Heart left ventricle (tissue), 13 donors: ENCODE data around the gene DDHD1.

Experiments
- CTCF ChIP-seq, 12 donors: fragments of 200-600 bp; sonication (generic) in 4 of 12; IDR thresholded peaks; one replicate each; pipeline versions ENCODE4 v1.5.0 to v1.8.0; 2018 to 2022; ENCODE audit warnings: antibody characterized with exemption in 12 of 12, mild to moderate bottlenecking in 5 of 12
- POLR2A ChIP-seq, 2 donors: fragments of 450-650 bp; IDR thresholded peaks; one replicate each; pipeline ENCODE4 v1.6.1; 2017; ENCODE audit warnings: antibody characterized with exemption in 2 of 2, mild to moderate bottlenecking in 2 of 2, moderate library complexity in 2 of 2
- donor health status: ischemic (EF 13 %, LVEDD 7.1; RV severe dilation, severe dysfunction).
- donor health status: DM: no; HTN: yes; CAD: no.
- donor health status: DM: no; HTN: no; CAD: no.
- donor health status: ischemic (EF 25% LVEDD 6.9; RV normal size, moderate dysfunction).
- donor health status: ischemic (EF 25% LVEDD 5.7; RV mildly dilated, moderate dysfunction).
- donor health status: ischemic (EF 35%, LVEDD 5.7; RV mildly dilated, moderate dysfunction).
- donor health status: nonischemic (EF 11% LVEDD 7.7; RV severe dilation, severe dysfunction).
- donor health status: DM: yes; HTN: yes; CAD: no.
- donor health status: PGD.
- donor health status: ischemic (EF 29% LVEDD 5.4; RV normal size, mild dysfunction).
- donor health status: nonischemic (EF 23%, LVEDD 6.1; RV moderate dilation, normal function).

- TF ChIP-seq POLR2A (IDR thresholded peaks at IDR 0.05) (no peak), CTCF (IDR thresholded peaks at IDR 0.05) (no peak)
Observed at GRCh38 chr14:53161758-53162435, 8.8 kb upstream of the DDHD1 start.
